Suppressor macrophage (primary cell): ENCODE results near the gene ACAP3.
A peak's percentile ranks its signal among the peaks of the same experiment; 100 is the strongest.

Experiments used
- DNase-seq, 4 experiments: peaks; one replicate each; pipeline ENCODE4 v3.0.0-alpha.2; 2020 to 2022

Gene ACAP3

GRCh38 chr1:1314237-1314586 lies 6.5 kb upstream of the ACAP3 start:
- no peak for DNase-seq

DNA sequence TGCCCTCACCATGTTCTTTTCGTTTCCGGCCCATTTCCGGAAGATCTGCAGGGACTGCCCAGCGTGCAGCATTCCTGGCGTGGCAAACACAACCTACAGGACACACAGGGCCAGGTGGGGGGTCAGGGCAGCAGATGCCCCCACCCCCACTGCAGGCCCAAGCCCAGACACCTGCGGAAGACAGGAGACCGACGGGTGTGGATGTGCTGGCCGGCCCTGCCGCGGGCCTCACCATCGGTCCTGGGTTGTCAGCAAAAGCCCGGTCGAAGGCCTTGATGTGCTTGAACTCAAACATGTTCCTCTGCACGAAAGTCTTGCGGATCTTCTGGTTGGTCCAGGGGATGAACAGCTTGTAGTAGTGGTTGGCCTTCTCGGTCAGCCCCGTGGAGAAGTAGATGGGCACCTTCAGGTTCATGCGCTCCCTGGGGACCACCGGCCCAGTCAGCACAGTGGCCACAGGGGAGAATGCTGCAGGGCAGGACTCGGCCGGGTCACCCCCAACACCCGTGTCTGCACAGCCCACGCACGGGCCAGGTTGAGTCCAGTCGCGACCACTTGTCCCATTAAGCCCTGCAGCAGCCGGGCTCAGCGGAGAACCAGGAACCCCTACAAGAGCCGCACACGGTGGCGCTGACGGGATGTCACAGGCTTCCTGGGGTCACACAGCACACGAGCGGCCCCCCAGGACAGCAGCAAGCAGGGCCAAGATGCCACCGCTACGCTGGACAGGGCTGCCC lies 5.9 kb upstream of the ACAP3 start:
- DNase-seq: no peak

DNA sequence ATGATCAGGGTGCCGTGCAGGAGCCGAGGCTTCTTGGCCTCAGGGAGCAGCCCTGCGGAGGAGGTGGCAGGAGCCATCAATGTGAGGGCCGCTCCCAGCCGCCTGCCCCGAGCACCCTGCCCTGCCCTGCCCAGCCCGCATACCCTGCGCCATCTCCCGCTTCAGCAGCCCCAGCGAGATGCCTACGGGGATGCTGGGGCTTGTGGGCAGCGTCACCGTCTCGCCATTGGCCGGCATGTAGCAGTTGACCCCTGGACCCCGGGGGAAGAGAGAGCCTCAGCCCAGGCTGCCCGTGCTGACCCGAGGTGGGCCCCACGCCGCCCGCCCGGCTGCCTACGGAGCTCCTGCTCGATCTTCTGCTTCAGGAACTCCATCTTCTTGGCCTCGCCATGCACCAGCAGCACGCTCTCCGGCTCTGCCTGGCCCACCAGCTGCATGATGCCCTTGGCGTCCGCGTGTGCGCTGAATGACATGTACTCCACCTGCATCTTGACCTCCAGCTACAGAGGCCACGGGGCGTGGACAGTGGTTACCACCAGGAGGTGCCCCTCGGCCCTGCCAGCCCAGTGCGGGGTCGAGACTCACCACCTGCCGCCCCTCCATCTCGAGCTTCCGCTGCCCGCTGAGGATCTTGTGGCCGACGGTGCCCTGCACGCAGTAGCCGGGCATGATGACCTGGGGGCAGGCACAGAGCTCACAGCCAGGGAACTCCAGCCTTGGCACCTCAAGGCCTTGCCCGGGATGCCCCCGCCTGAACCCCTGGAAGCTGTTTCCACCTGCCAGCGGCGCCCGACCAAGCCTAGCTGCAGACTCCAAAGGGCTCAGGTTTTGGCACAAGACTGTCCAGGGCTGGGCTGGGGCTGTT lies 5.0 kb upstream of the ACAP3 start:
- DNase-seq: no peak

GRCh38 chr1:1311107-1312104 lies 3.7 kb upstream of the ACAP3 start:
- no peak for DNase-seq

GRCh38 chr1:1310476-1311053 lies 2.8 kb upstream of the ACAP3 start:
- no peak for DNase-seq

DNA sequence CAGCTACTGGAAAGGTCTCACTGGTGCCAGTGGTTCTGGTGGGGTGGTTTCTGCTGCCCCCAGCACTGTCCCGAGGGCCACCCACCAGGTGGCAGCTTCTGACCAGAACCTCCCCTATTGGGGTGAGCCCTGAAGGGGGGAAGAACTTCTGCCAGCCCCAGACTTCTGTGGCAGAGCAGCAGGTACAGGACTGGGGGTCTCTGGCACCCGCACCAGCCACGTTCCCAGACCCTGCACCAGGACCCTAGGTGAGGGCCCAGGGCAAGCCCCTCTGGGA lies 2.3 kb upstream of the ACAP3 start:
- DNase-seq: no peak

DNA sequence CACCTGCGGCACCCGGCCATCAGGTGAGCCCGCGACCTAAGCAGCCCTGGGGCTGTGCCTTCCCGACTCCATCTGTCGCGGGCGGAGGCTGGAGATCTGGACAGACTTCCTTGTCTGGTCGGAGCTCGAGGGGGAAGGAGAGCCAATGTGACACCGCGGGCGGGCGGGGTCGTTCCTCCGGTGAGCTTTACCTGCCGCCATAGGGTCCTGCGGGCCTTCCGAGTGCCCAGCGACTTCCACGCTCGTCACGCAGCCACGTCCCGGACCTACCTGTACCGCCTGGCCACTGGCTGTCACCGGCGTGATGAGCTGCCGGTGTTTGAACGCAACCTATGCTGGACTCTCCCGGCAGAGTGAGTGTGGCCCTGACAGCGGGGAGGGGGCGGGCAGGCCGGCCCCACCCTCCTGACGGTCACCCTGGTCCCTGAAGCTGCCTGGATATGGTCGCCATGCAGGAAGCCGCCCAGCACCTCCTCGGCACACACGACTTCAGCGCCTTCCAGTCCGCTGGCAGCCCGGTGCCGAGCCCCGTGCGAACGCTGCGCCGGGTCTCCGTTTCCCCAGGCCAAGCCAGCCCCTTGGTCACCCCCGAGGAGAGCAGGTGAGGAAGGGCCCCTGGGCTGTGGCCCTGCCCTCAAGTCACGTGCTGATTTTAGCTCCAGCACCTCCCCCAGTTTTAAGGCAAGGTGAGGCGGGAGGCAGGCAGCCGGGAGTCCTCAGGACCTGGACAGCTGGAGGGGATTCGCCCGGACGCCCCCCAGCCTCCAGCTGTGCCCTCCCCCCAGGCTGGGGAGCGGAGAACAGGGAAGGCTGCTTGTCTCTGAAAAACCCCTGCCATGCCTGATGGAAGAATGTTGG lies 1.8 kb upstream of the ACAP3 start:
- DNase-seq: peak in 3 of 4 experiments; percentile 36 to 48 (median 41)

DNA sequence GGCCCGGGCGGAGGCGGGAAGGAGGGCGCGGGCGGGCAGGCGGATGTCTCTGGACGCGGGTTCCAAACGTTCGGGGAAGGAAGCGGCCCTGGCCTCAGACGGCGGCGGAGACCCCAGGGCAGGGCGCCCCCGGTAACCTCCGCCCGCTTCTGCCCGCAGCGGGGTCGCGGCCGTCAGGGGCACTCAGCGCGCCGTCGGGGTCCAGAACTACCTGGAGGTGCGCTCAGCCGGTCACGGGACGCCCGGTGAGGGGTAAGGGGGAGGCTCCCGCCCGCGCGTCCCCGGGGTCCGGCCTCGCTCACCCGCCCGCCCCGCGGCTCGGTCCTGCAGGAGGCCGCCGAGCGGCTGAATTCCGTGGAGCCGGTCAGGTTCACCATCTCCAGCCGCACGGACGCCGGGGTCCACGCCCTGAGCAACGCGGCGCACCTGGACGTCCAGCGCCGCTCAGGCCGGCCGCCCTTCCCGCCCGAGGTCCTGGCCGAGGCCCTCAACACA lies 1.1 kb upstream of the ACAP3 start:
- peak in 2 of 4 experiments; percentile 16 to 25 for DNase-seq

GRCh38 chr1:1307261-1307922 lies 338 bp downstream of the ACAP3 start:
- peak; percentile 14 to 77 (median 45) for DNase-seq

DNA sequence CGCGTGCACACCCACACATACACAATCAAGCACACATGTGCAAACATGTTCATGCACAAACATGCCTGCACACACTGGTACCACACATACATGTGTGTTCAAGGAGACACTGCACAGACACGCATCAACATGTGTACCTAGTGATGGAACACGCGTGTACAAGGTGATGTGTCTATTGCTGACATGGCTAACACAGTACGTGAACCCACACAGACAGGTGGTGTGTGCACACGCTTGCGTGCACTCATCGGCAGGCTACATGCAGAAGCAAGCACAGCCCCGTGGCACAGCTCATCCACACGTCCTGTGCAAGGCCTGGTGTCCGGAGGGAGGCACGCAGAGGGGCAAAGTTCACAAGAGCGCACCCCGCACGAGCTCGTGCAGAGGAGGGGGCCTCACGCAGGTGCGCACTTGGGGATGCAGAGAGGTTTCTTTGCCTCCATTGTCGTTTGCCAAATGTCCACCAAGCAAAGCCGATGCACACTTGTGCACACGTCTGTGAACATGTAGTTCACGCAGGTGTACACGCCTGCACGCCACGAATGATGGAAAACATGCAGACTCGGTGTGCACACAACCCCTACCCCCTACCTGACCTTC lies 969 bp downstream of the ACAP3 start:
- DNase-seq: no peak

GRCh38 chr1:1306070-1306660 lies 1.6 kb downstream of the ACAP3 start:
- peak in 2 of 4 experiments; percentile 31 to 39 for DNase-seq

DNA sequence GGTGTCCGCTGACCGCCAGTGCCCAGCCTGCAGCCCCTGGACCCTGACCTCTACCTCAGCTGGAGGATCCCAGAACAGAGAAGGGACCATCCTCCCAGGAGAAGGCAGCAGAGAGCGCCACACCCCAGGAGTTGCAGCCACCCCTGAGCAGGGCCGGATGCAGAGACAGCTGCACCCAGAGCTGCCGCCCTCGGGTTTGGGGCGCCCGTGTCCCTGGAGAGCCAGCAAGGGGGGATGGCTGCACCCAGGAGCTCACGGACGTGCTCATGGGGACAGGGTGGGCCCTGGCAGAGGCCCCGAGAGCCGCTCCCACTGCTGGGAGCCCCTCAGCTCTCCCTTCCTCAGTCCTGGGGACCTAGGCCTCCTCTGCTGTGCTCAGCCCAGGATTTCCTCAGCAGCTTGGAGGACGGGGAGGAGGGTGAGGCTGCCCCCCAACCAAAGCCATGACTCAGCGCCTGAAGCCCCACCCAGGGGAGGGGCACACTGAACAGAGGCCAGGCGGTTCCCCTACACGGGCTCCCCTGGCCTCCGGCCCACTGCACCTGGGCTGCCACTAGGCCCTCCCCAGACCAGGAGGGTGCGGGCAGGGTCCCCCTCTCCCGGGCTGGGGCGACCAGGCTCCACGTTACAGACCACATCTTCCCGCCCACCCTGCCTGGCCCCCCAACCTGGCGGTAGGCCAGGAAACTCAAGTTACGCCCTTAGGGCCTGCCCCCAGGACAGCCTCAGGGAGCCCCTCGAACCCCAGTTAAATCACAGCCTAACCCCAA lies 2.2 kb downstream of the ACAP3 start:
- peak; percentile 45 to 75 (median 67) for DNase-seq

- DNase-seq: peak; percentile 36 to 70 (median 57)
These were observed 3.1 kb downstream of the ACAP3 start for GRCh38 chr1:1304331-1305299.

DNA sequence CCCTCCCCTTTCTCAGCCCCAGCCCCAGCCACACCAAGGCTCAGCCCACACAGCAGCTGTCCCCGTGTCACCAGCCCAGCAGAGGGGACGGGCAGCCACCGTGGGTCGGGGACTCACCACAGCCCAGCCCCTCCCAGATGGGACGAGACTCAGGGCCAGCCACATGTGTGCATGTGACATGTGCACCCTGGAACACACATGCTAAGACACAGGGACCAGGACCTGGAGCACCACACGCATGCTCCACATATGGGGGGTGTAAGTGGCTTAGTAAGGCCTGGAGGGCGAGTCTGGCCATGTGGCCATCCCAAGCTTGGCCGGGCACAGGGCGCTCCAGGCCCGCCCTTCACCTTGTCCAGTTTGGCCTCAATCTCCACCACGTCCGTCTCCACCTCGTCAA lies 4.0 kb downstream of the ACAP3 start:
- no peak for DNase-seq

DNA sequence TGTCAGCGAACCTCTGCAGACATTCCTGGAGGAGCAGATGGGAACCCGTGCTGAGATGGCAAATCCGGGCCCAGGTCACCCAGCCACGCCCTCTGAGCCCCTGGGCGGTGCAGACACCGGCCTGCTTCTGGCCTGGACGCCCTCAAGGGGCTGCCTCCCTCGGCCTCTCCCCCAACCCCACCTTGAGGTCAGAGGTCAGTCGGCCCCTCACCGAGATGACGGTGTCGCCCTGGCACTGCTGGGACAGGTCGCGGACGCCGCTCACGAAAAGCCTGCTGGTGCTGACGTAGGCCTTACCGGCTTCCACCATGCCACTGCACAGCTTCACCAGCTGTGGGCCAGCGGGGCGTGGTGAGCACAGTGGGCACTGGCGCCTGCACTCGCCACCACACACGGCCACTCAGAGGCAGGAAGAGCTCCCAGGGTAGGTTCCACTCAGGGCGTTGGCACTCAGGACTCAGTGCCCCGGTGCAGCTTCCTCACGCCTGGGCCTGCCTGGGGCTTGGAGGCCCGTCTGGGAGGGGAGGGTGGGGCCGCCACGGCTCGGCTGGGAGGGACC lies 4.7 kb downstream of the ACAP3 start:
- DNase-seq: no peak

- peak in 1 of 4 experiments; percentile 40 for DNase-seq
These were observed 5.7 kb downstream of the ACAP3 start for GRCh38 chr1:1302006-1302430.

GRCh38 chr1:1300352-1300739 lies 7.4 kb downstream of the ACAP3 start:
- no peak for DNase-seq
